ENCODE results near the gene FAM120B. TPM values are rescaled to one million over a fixed set of nuclear protein-coding genes. Genes with fewer than 3 reads are reported as not detected.

Gene FAM120B
- total RNA-seq, 4 donors from 2014 or later: 10.7 to 17.0 (median 13.5) TPM

- no peaks in the 10 kb centered on the region for H3K9me3 ChIP-seq
- in situ Hi-C loops (cut with MboI; ENCODE audit: low sequenced_read_pairs in 4 of 4): no loop called here
- no peaks in the 10 kb centered on the region for H3K36me3 ChIP-seq
- DNase-seq (peak in 1 of 2 donors; percentile 25), ATAC-seq (peak; percentile 72 to 76)
- peak overlapping the region; percentile 2 to 32 (median 8) for H3K4me3 ChIP-seq
- TF ChIP-seq, protein P1, sequence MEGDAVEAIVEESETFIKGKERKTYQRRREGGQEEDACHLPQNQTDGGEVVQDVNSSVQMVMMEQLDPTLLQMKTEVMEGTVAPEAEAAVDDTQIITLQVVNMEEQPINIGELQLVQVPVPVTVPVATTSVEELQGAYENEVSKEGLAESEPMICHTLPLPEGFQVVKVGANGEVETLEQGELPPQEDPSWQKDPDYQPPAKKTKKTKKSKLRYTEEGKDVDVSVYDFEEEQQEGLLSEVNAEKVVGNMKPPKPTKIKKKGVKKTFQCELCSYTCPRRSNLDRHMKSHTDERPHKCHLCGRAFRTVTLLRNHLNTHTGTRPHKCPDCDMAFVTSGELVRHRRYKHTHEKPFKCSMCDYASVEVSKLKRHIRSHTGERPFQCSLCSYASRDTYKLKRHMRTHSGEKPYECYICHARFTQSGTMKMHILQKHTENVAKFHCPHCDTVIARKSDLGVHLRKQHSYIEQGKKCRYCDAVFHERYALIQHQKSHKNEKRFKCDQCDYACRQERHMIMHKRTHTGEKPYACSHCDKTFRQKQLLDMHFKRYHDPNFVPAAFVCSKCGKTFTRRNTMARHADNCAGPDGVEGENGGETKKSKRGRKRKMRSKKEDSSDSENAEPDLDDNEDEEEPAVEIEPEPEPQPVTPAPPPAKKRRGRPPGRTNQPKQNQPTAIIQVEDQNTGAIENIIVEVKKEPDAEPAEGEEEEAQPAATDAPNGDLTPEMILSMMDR (IDR thresholded peaks at IDR 0.05 in 4 of 5, conservative IDR thresholded peaks at IDR 0.05 in 1 of 5): no peak
- no peak for TF ChIP-seq POLR2A (IDR thresholded peaks at IDR 0.05)
- no peaks in the 10 kb centered on the region for H3K27me3 ChIP-seq
- intact Hi-C loops (cut with DNase I; ENCODE audit: low total_unique reads): loop anchor here (2.0 to 5.0 kb wide), 2 partner anchors 66 to 160 kb away; no protein-coding TSS in a partner anchor
- H3K4me1 ChIP-seq: peaks cover 34 to 36% of the 10 kb centered on the region in 2 donors
- peak overlapping the region; percentile 73 to 80 (median 78) for H3K27ac ChIP-seq
Observed at GRCh38 chr6:170372380-170373325, 66.1 kb downstream of the FAM120B start.

DNA sequence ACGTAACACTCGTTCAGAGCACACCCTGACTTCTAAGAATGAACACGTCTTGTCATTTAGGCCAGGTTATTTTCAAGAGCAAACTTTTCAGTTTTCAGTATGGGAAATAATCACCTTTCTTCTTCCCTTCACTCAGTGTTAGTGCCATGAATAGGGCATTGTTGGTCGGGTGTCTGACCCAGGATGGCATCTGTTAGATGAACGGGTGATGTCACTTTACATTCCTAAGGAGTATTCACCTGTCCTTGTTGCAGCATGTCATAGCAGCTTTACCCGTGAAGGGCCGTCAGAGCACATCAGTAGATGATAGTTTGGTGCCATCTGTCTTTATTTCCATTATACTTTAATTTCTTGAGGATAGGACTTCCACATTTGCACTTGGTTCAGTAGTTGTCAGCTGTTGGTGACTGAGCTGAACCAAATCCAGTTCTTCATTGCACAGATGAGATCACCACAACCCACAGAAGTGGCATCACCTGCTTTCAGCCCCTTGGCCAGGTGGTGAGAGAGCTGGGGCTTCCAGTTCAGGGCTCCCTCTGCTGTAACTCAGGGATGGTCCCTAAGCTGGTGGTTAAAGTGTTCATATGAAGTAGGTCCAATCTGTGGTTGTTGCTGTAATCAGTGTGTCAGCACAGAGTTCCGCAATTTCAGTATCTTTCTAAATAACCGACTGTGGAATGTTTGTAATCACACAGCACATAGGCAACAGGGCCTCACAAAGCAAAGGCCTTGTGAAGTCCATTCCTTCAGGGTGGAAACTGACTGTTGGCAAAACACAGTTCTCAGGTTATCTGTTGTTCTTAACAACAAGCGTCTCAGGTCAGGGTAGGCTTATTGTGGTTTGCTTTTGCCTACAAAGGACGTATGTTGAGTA, 68.2 kb downstream of the FAM120B start:
- H3K27me3 ChIP-seq: no peaks in the 10 kb centered on the region
- ATAC-seq: no peak
- no peak overlapping the region for H3K4me3 ChIP-seq
- no peaks in the 10 kb centered on the region for H3K36me3 ChIP-seq
- H3K9me3 ChIP-seq: no peaks in the 10 kb centered on the region
- in situ Hi-C loops (cut with MboI; ENCODE audit: low sequenced_read_pairs in 4 of 4): no loop called here
- intact Hi-C loops (cut with DNase I; ENCODE audit: low total_unique reads): loop anchor here (5.0 kb wide), 1 partner anchor 157 kb away; no protein-coding TSS in a partner anchor
- H3K4me1 ChIP-seq: peaks cover 25 to 29% of the 10 kb centered on the region in 2 donors
- no peak for DNase-seq
- no peak overlapping the region for H3K27ac ChIP-seq
- no peak for TF ChIP-seq POLR2A (IDR thresholded peaks at IDR 0.05)
- TF ChIP-seq, protein P1 (IDR thresholded peaks at IDR 0.05 in 4 of 5, conservative IDR thresholded peaks at IDR 0.05 in 1 of 5): no peak

DNA sequence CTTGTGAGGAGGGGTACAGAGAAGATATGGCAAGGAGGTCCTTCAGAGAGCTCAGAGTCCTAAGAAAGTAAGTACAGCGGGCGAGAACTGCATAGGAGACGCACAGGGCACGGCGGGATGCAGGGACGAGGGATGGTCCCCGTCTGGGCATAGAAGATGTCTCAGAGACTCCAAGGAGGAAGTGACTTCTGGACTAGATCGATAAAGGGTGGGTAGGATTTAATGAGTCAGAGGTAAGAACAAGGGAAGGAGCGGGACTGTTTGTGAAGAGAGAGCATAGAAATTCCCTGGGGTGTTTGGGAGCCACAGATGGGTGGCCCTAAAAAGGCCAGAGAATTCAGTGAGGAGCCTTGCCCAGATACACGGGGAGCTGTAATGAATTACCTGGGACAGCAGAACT, 69.1 kb downstream of the FAM120B start:
- intact Hi-C loops (cut with DNase I; ENCODE audit: low total_unique reads): no loop called here

GRCh38 chr6:170376386-170377043, 70.0 kb downstream of the FAM120B start:
- no peaks in the 10 kb centered on the region for H3K36me3 ChIP-seq
- no peaks in the 10 kb centered on the region for H3K27me3 ChIP-seq
- H3K9me3 ChIP-seq: no peaks in the 10 kb centered on the region
- no peak for ATAC-seq
- peaks cover 22 to 27% of the 10 kb centered on the region in 2 donors for H3K4me1 ChIP-seq
- no peak overlapping the region for H3K27ac ChIP-seq
- no peak overlapping the region for H3K4me3 ChIP-seq
- intact Hi-C loops (cut with DNase I; ENCODE audit: low total_unique reads) (no loop called here), in situ Hi-C loops (cut with MboI; ENCODE audit: low sequenced_read_pairs in 4 of 4) (no loop called here)
- no peak for DNase-seq
- TF ChIP-seq, protein P1 (IDR thresholded peaks at IDR 0.05 in 4 of 5, conservative IDR thresholded peaks at IDR 0.05 in 1 of 5): no peak
- TF ChIP-seq POLR2A (IDR thresholded peaks at IDR 0.05): no peak

More for the DNA sequence above, 69.1 kb downstream of the FAM120B start:
- TF ChIP-seq, protein P1 (IDR thresholded peaks at IDR 0.05 in 4 of 5, conservative IDR thresholded peaks at IDR 0.05 in 1 of 5): no peak
- no peak for TF ChIP-seq POLR2A (IDR thresholded peaks at IDR 0.05)
- Histone ChIP-seq H3K9me3 (no peaks in the 10 kb centered on the region), H3K4me3 (no peak overlapping the region), H3K36me3 (no peaks in the 10 kb centered on the region), H3K27me3 (no peaks in the 10 kb centered on the region), H3K27ac (no peak overlapping the region), H3K4me1 (peaks cover 25 to 29% of the 10 kb centered on the region in 2 donors)
- ATAC-seq: no peak
- no peak for DNase-seq
- in situ Hi-C loops (cut with MboI; ENCODE audit: low sequenced_read_pairs in 4 of 4): no loop called here

Data from gastrocnemius medialis (tissue), 4 donors.